HG03520 (cell line): ENCODE measurements around the gene SERTAD3.
A peak's percentile ranks its signal among the peaks of the same experiment; 100 is the strongest.
"Not testable (repeated sequence)": the region's sequence is repeated elsewhere in the genome, so short reads cannot be mapped to it uniquely, and the experiment has no call there.

ENCODE experiments used
- ATAC-seq: cut with Tn5 transposase; IDR thresholded peaks from one replicate; pipeline ENCODE4 v1.9.1; 2021; ENCODE audit warnings: mild to moderate bottlenecking, moderate library complexity; ENCODE audit not compliant: unreplicated experiment

The SERTAD3 gene

GRCh38 chr19:40444000-40444824 is at the start of gene SERTAD3:
Gene SERTAD3, minus strand, starts transcription at chr19:40444335. Its CDS starts 2,255 bp downstream, at chr19:40442080.
- peak; percentile 63 for ATAC-seq

- ATAC-seq, result no peak
Observed at GRCh38 chr19:40493778-40494177, 49.6 kb upstream of the SERTAD3 start.

GRCh38 chr19:40492274-40492673 is 48.1 kb upstream of the SERTAD3 start:
- no peak for ATAC-seq

GRCh38 chr19:40489882-40490230 is 45.7 kb upstream of the SERTAD3 start:
- no peak for ATAC-seq

- no peak for ATAC-seq
Observed at GRCh38 chr19:40486017-40486416, 41.9 kb upstream of the SERTAD3 start.

GRCh38 chr19:40475878-40476644 is 31.9 kb upstream of the SERTAD3 start:
- ATAC-seq, result not testable (repeated sequence)

- no peak for ATAC-seq
Observed at GRCh38 chr19:40474737-40475136, 30.6 kb upstream of the SERTAD3 start.

GRCh38 chr19:40472516-40472915 is 28.4 kb upstream of the SERTAD3 start:
- no peak for ATAC-seq

- no peak for ATAC-seq
Observed at GRCh38 chr19:40471111-40471510, 27.0 kb upstream of the SERTAD3 start.

GRCh38 chr19:40469011-40469410 is 24.9 kb upstream of the SERTAD3 start:
- no peak for ATAC-seq

GRCh38 chr19:40466985-40467734 is 23.0 kb upstream of the SERTAD3 start, which contains the start of gene SPTBN4:
Gene SPTBN4, plus strand, starts transcription at chr19:40467001. Its CDS starts 5,621 bp downstream, at chr19:40472622.
- no peak for ATAC-seq

GRCh38 chr19:40466219-40466984 is 22.3 kb upstream of the SERTAD3 start:
- ATAC-seq, result peak; percentile 20

- peak; percentile 80 for ATAC-seq
Observed at GRCh38 chr19:40465557-40466218, 21.6 kb upstream of the SERTAD3 start, which contains the start of gene BLVRB. Gene BLVRB, minus strand, starts transcription at chr19:40465745. Its CDS starts 57 bp downstream, at chr19:40465688.

GRCh38 chr19:40465025-40465556 is 21.0 kb upstream of the SERTAD3 start:
- no peak for ATAC-seq

GRCh38 chr19:40464059-40465024 is 20.2 kb upstream of the SERTAD3 start:
- ATAC-seq, result no peak

- not testable (repeated sequence) for ATAC-seq
Observed at GRCh38 chr19:40463587-40464037, 19.5 kb upstream of the SERTAD3 start.

GRCh38 chr19:40461669-40462221 is 17.6 kb upstream of the SERTAD3 start:
- no peak for ATAC-seq

GRCh38 chr19:40460185-40460584 is 16.1 kb upstream of the SERTAD3 start:
- ATAC-seq, result no peak
